GM12878 (cell line): ENCODE measurements around the gene TBC1D2B. TPM values are rescaled to one million over a fixed set of nuclear protein-coding genes. Genes with fewer than 3 reads are reported as not detected.

Experiments used
- ATF3 ChIP-seq: IDR thresholded peaks from 2 replicates; pipeline ENCODE4 v1.6.1; 2011; ENCODE audit warnings: low read depth, mild to moderate bottlenecking, low read length, moderate library complexity, borderline replicate concordance; ENCODE audit errors: extremely low read depth
- BCL11A ChIP-seq: IDR thresholded peaks from 2 replicates; pipeline ENCODE4 v1.6.1; 2011; ENCODE audit warnings: low read depth, low read length
- CEBPB ChIP-seq, 2 experiments: fragments of 150-350 bp in 1 of 2; IDR thresholded peaks; 2 replicates each; pipeline ENCODE4 v1.6.1; 2012 to 2014; ENCODE audit warnings: low read depth in 2 of 2, low read length in 2 of 2, borderline replicate concordance in 1 of 2, inconsistent platforms in 1 of 2
- ESRRA ChIP-seq: IDR thresholded peaks from 2 replicates; pipeline ENCODE4 v1.6.1; 2012; ENCODE audit warnings: mild to moderate bottlenecking, low read length, improper control_type of control experiment
- FOXK2 ChIP-seq: fragments of 450-650 bp; IDR thresholded peaks from 2 replicates; pipeline ENCODE4 v1.6.1; 2017; ENCODE audit warnings: mild to moderate bottlenecking, moderate library complexity
- HDAC6 ChIP-seq: fragments of 200-600 bp; sonication (generic); IDR thresholded peaks from one replicate; pipeline ENCODE4 v1.8.0; 2017; ENCODE audit warnings: antibody characterized with exemption; ENCODE audit not compliant: unreplicated experiment
- HDGF ChIP-seq: fragments of 450-650 bp; IDR thresholded peaks from 2 replicates; pipeline ENCODE4 v1.6.1; 2016; ENCODE audit warnings: antibody characterized with exemption
- KAT2A ChIP-seq: conservative IDR thresholded peaks from 2 replicates; pipeline ENCODE4 v1.6.1; 2011; ENCODE audit warnings: low read depth, low read length; ENCODE audit not compliant: control insufficient read depth
- MEF2B ChIP-seq: fragments of 450-650 bp; IDR thresholded peaks from 2 replicates; pipeline ENCODE4 v1.6.1; 2018; ENCODE audit warnings: mild to moderate bottlenecking, moderate library complexity; ENCODE audit not compliant: partially characterized antibody, poor library complexity, severe bottlenecking
- MTA3 ChIP-seq: IDR thresholded peaks from 2 replicates; pipeline ENCODE4 v1.6.1; 2012; ENCODE audit warnings: low read length, inconsistent platforms, borderline replicate concordance
- NBN ChIP-seq: fragments of 450-650 bp; IDR thresholded peaks from 2 replicates; pipeline ENCODE4 v1.6.1; 2016
- NFYB ChIP-seq: IDR thresholded peaks from 2 replicates; pipeline ENCODE4 v1.6.1; 2011; ENCODE audit warnings: low read depth, mild to moderate bottlenecking, low read length, improper control_type of control experiment, moderate library complexity; ENCODE audit not compliant: insufficient read depth
- PAX8 ChIP-seq: fragments of 450-650 bp; IDR thresholded peaks from 2 replicates; pipeline ENCODE4 v1.6.1; 2017; ENCODE audit warnings: mild to moderate bottlenecking, moderate library complexity
- PBX3 ChIP-seq: IDR thresholded peaks from 2 replicates; pipeline ENCODE4 v1.6.1; 2011; ENCODE audit warnings: mild to moderate bottlenecking, low read depth, low read length, moderate library complexity; ENCODE audit not compliant: insufficient replicate concordance
- POLR2AphosphoS5 ChIP-seq: IDR thresholded peaks from 2 replicates; pipeline ENCODE4 v1.6.1; 2011; ENCODE audit warnings: mild to moderate bottlenecking, low read length, inconsistent platforms
- POU2F2 ChIP-seq: IDR thresholded peaks from 3 replicates; pipeline ENCODE4 v1.6.1; 2011; ENCODE audit warnings: low read depth, mild to moderate bottlenecking, low read length, borderline replicate concordance
- RAD21 ChIP-seq: IDR thresholded peaks from 2 replicates; pipeline ENCODE4 v1.6.1; 2011; ENCODE audit warnings: mild to moderate bottlenecking, low read depth, low read length, moderate library complexity; ENCODE audit not compliant: insufficient read depth
- RB1 ChIP-seq: fragments of 450-650 bp; formaldehyde crosslinking; IDR thresholded peaks from 2 replicates; pipeline ENCODE4 v1.6.1; 2017; ENCODE audit warnings: mild to moderate bottlenecking, borderline replicate concordance
- RCOR1 ChIP-seq: conservative IDR thresholded peaks from 2 replicates; pipeline ENCODE4 v1.6.1; 2012; ENCODE audit warnings: low read depth, low read length, improper control_type of control experiment
- SMAD1 ChIP-seq: fragments of 450-650 bp; IDR thresholded peaks from 2 replicates; pipeline ENCODE4 v1.6.1; 2018; ENCODE audit warnings: mild to moderate bottlenecking, low read depth; ENCODE audit not compliant: partially characterized antibody
- SREBF2 ChIP-seq: IDR thresholded peaks from 2 replicates; pipeline ENCODE4 v1.6.1; 2012; ENCODE audit warnings: mild to moderate bottlenecking, low read length
- SUPT20H ChIP-seq: IDR thresholded peaks from 2 replicates; pipeline ENCODE4 v1.6.1; 2011; ENCODE audit warnings: low read depth, mild to moderate bottlenecking, low read length, moderate library complexity, borderline replicate concordance; ENCODE audit not compliant: control insufficient read depth
- SUZ12 ChIP-seq: fragments of 200-600 bp; sonication (generic); IDR thresholded peaks from one replicate; pipeline ENCODE4 v1.6.1; 2018; ENCODE audit warnings: antibody characterized with exemption, mild to moderate bottlenecking; ENCODE audit not compliant: unreplicated experiment
- WRNIP1 ChIP-seq: IDR thresholded peaks from 2 replicates; pipeline ENCODE4 v1.6.1; 2011; ENCODE audit warnings: low read depth, low read length, improper control_type of control experiment, borderline replicate concordance
- YY1 ChIP-seq: IDR thresholded peaks from 2 replicates; pipeline ENCODE4 v1.6.1; 2011; ENCODE audit warnings: low read depth, mild to moderate bottlenecking, low read length
- ZNF207 ChIP-seq: fragments of 450-650 bp; IDR thresholded peaks from 2 replicates; pipeline ENCODE4 v1.6.1; 2014; ENCODE audit warnings: antibody characterized with exemption, mild to moderate bottlenecking, borderline replicate concordance
- polyA plus RNA-seq, 11 experiments: library from polyadenylated mRNA; depleted of rRNA in 4 of 11; unstranded in 6 of 11; stranded (reverse) in 5 of 11; fragments of >200 nt; fragmentation: Nextera tagmentation in 4 of 11; fragmentation: Illumina TruSeq in 1 of 11; extraction: Ambion mirVana in 4 of 11; extraction: Trizol in 1 of 11; gene quantifications; 1 replicate in 1 of 11; 2 replicates in 10 of 11; pipeline versions ENCODE4 v1.2.1 to v1.2.3, GENCODE V29; 2011 to 2016; ENCODE audit warnings: inconsistent platforms in 2 of 11, missing spikeins in 2 of 11, low read depth in 1 of 11
- total RNA-seq, 4 experiments: library from RNA; depleted of rRNA in 3 of 4; stranded (reverse); fragments of >200 nt in 3 of 4; fragmentation: Illumina TruSeq in 1 of 4; extraction: Trizol in 1 of 4; gene quantifications; 2 replicates each; pipeline versions ENCODE4 v1.2.1 to v1.2.3, GENCODE V29; 2013 to 2021
- TF ChIP-seq, protein P1 (sequence below), 3 experiments: IDR thresholded peaks in 2 of 3; conservative IDR thresholded peaks in 1 of 3; 2 replicates each; pipeline ENCODE4 v1.5.1; 2011; ENCODE audit warnings: low read depth in 3 of 3, low read length in 3 of 3, mild to moderate bottlenecking in 3 of 3, control low read depth in 2 of 3, moderate library complexity in 2 of 3, inconsistent platforms in 1 of 3, mixed read lengths in 1 of 3; ENCODE audit not compliant: control insufficient read depth in 2 of 3, insufficient read depth in 1 of 3; ENCODE audit errors: extremely low read depth in 1 of 3
- TF ChIP-seq, protein P2 (sequence below): fragments of 450-650 bp; IDR thresholded peaks from 2 replicates; pipeline ENCODE4 v1.6.1; 2014; ENCODE audit warnings: mild to moderate bottlenecking

The TBC1D2B gene
- total and polyA plus RNA-seq, 10 of the 15 experiments (the other 5 are each of a cell fraction or from before 2014, with no cell fraction given) = 1.3 to 53.4 (median 19.4) TPM

DNA sequence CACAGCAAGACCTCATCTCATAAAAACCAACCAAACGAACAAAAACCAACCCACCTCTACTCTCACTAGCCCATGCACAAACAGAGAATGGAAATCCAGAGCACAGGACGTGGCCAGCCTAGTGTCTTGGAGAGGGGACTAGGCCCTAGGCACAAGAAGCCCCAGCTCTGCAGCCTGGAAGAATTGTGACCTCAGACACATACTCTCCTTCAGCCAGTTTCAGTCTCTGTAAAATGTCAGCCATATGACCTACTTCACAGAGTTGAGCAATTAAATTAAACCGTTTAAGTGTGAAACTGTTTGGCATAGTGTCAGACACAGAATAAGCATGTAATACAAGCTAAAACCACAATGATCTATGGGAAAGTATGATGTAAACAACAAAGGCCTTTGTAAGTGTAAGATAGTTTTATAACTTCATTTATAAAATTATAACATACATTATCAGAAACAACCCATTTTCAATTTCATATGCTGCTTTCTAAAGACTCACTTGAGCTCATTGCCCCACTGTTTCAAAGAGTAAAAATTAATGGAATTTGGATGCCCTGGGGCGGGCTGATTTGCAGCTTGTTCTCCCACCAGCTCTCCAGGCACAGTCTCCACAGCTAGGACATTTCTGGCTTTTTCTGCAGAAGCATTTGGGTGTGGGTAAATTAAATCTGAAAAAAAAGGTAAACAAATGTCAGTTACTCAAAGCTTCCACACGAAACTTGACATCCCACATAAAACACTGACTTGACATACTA, 32.9 kb downstream of the TBC1D2B start (continued):
- no peak for TF ChIP-seq CEBPB (IDR thresholded peaks at IDR 0.05; ENCODE audit: borderline replicate concordance in 1 of 2, low read depth in 2 of 2, low read length in 2 of 2)
- peak; percentile 87; the same call in 1 of the 2 replicates for TF ChIP-seq HDGF
- TF ChIP-seq SUPT20H = no peak
- no peak for TF ChIP-seq POLR2AphosphoS5
- no peak for TF ChIP-seq ZNF207
- peak; percentile 54 for TF ChIP-seq SMAD1
- TF ChIP-seq SREBF2 = no peak
- TF ChIP-seq MEF2B = peak; percentile 53
- TF ChIP-seq SUZ12 = no peak
- no peak for TF ChIP-seq MTA3
- no peak for TF ChIP-seq YY1
- TF ChIP-seq PAX8 = no peak
- TF ChIP-seq KAT2A = no peak
- no peak for TF ChIP-seq RCOR1
- TF ChIP-seq NFYB = no peak
- TF ChIP-seq RAD21 = no peak
- TF ChIP-seq PBX3 = no peak
- no peak for TF ChIP-seq RB1
- TF ChIP-seq FOXK2 = no peak
- TF ChIP-seq, protein P1, sequence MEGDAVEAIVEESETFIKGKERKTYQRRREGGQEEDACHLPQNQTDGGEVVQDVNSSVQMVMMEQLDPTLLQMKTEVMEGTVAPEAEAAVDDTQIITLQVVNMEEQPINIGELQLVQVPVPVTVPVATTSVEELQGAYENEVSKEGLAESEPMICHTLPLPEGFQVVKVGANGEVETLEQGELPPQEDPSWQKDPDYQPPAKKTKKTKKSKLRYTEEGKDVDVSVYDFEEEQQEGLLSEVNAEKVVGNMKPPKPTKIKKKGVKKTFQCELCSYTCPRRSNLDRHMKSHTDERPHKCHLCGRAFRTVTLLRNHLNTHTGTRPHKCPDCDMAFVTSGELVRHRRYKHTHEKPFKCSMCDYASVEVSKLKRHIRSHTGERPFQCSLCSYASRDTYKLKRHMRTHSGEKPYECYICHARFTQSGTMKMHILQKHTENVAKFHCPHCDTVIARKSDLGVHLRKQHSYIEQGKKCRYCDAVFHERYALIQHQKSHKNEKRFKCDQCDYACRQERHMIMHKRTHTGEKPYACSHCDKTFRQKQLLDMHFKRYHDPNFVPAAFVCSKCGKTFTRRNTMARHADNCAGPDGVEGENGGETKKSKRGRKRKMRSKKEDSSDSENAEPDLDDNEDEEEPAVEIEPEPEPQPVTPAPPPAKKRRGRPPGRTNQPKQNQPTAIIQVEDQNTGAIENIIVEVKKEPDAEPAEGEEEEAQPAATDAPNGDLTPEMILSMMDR (IDR thresholded peaks at IDR 0.05 in 2 of 3, conservative IDR thresholded peaks at IDR 0.05 in 1 of 3; ENCODE audit: control insufficient read depth in 2 of 3, extremely low read depth in 1 of 3, insufficient read depth in 1 of 3, low read depth in 3 of 3, low read length in 3 of 3) = no peak
- TF ChIP-seq WRNIP1 = no peak
- TF ChIP-seq POU2F2 = no peak
- no peak for TF ChIP-seq ESRRA
- TF ChIP-seq BCL11A = no peak
- TF ChIP-seq, protein P2, sequence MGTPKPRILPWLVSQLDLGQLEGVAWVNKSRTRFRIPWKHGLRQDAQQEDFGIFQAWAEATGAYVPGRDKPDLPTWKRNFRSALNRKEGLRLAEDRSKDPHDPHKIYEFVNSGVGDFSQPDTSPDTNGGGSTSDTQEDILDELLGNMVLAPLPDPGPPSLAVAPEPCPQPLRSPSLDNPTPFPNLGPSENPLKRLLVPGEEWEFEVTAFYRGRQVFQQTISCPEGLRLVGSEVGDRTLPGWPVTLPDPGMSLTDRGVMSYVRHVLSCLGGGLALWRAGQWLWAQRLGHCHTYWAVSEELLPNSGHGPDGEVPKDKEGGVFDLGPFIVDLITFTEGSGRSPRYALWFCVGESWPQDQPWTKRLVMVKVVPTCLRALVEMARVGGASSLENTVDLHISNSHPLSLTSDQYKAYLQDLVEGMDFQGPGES = no peak
- no peak for TF ChIP-seq ATF3
- TF ChIP-seq NBN = 0 out of 2 replicates have a peak, but pooled peaks have one; percentile 53
- no peak for TF ChIP-seq HDAC6
